CD14-positive monocyte (primary cell): ENCODE data around the gene ZCCHC18. TPM values are rescaled to one million over a fixed set of nuclear protein-coding genes. Genes with fewer than 3 reads are reported as not detected.

ENCODE experiments used
- DNase-seq, 3 donors: peaks; one replicate each; pipeline ENCODE4 v3.0.0-alpha.2; 2011 to 2022
- H2AFZ ChIP-seq: 2 replicates; pipeline ENCODE4 v1.6.0; 2012; ENCODE audit warnings: mild to moderate bottlenecking, low read depth, low read length, inconsistent platforms; ENCODE audit not compliant: insufficient read depth, poor library complexity, severe bottlenecking
- H3K27ac ChIP-seq, 2 donors: 1 replicate in 1 of 2; 2 replicates in 1 of 2; pipeline ENCODE4 v1.5.1; 2012 to 2013; ENCODE audit warnings: low read length in 2 of 2, control low read depth in 1 of 2, inconsistent platforms in 1 of 2, low read depth in 1 of 2, mild to moderate bottlenecking in 1 of 2
- H3K27me3 ChIP-seq, 2 donors: one replicate each; pipeline versions ENCODE4 v1.6.0 to v1.6.1; 2011 to 2013; ENCODE audit warnings: low read length in 2 of 2; ENCODE audit not compliant: control insufficient read depth in 2 of 2, insufficient read depth in 2 of 2
- H3K36me3 ChIP-seq, 2 donors: replicated peaks in 1 of 2; 1 replicate in 1 of 2; 2 replicates in 1 of 2; pipeline versions ENCODE4 v1.5.1 to v1.6.1; 2012 to 2013; ENCODE audit warnings: low read length in 2 of 2, control low read depth in 1 of 2, inconsistent platforms in 1 of 2, mild to moderate bottlenecking in 1 of 2; ENCODE audit not compliant: insufficient read depth in 2 of 2, control insufficient read depth in 1 of 2
- H3K4me1 ChIP-seq, 2 donors: 1 replicate in 1 of 2; 2 replicates in 1 of 2; pipeline versions ENCODE4 v1.5.1 to v1.6.1; 2012 to 2013; ENCODE audit warnings: low read length in 2 of 2, control low read depth in 1 of 2, inconsistent platforms in 1 of 2, mild to moderate bottlenecking in 1 of 2, moderate library complexity in 1 of 2; ENCODE audit not compliant: insufficient read depth in 2 of 2, control insufficient read depth in 1 of 2
- H3K4me2 ChIP-seq: replicated peaks from 2 replicates; pipeline ENCODE3; 2012; ENCODE audit warnings: low read length, moderate library complexity, mild to moderate bottlenecking; ENCODE audit not compliant: poor library complexity, severe bottlenecking; ENCODE audit errors: extremely low read depth
- H3K4me3 ChIP-seq, 3 experiments: fragments of 200-600 bp in 1 of 3; sonication (generic) in 1 of 3; replicated peaks in 1 of 3; 1 replicate in 2 of 3; 2 replicates in 1 of 3; pipeline ENCODE4 v1.5.1; 2011 to 2013; ENCODE audit warnings: low read length in 3 of 3, mild to moderate bottlenecking in 3 of 3, control low read depth in 2 of 3, low read depth in 2 of 3, inconsistent platforms in 1 of 3, moderate library complexity in 1 of 3
- H3K79me2 ChIP-seq: 2 replicates; pipeline ENCODE4 v1.6.0; 2012; ENCODE audit warnings: mild to moderate bottlenecking, control low read depth, inconsistent platforms, low read length, moderate library complexity; ENCODE audit not compliant: insufficient read depth
- H3K9ac ChIP-seq: 2 replicates; pipeline ENCODE4 v1.6.0; 2017; ENCODE audit warnings: low read length, mild to moderate bottlenecking; ENCODE audit not compliant: insufficient read depth, poor library complexity, severe bottlenecking
- H3K9me3 ChIP-seq, 2 donors: replicated peaks in 1 of 2; 1 replicate in 1 of 2; 2 replicates in 1 of 2; pipeline versions ENCODE4 v1.5.1 to v1.6.1; 2012 to 2013; ENCODE audit warnings: low read length in 2 of 2, control low read depth in 1 of 2; ENCODE audit not compliant: control insufficient read depth in 1 of 2, insufficient read depth in 1 of 2
- H4K20me1 ChIP-seq: 2 replicates; pipeline ENCODE4 v1.6.0; 2012; ENCODE audit warnings: mild to moderate bottlenecking, low read length, control low read depth, moderate library complexity; ENCODE audit not compliant: insufficient read depth
- H3K27ac Mint-ChIP-seq, 7 donors: one replicate each; pipeline ENCODE4 v1.8.0; 2020; ENCODE audit warnings: mild to moderate bottlenecking in 7 of 7, mixed read lengths in 7 of 7, moderate library complexity in 6 of 7, inconsistent platforms in 2 of 7
- H3K27me3 Mint-ChIP-seq, 3 donors: one replicate each; pipeline ENCODE4 v1.8.0; 2021 to 2022; ENCODE audit warnings: low read depth in 3 of 3, mild to moderate bottlenecking in 3 of 3, mixed read lengths in 3 of 3, moderate library complexity in 3 of 3, inconsistent platforms in 1 of 3
- H3K36me3 Mint-ChIP-seq, 2 donors: one replicate each; pipeline ENCODE4 v1.8.0; 2020; ENCODE audit warnings: mixed read lengths in 2 of 2, inconsistent platforms in 1 of 2, mild to moderate bottlenecking in 1 of 2
- H3K4me1 Mint-ChIP-seq: one replicate; pipeline ENCODE4 v1.8.0; 2020; ENCODE audit warnings: mild to moderate bottlenecking, mixed read lengths
- H3K4me3 Mint-ChIP-seq, 2 donors: one replicate each; pipeline ENCODE4 v1.8.0; 2020; ENCODE audit warnings: mild to moderate bottlenecking in 2 of 2, mixed read lengths in 2 of 2, moderate library complexity in 1 of 2
- H3K9me3 Mint-ChIP-seq, 7 donors: one replicate each; pipeline ENCODE4 v1.8.0; 2020 to 2022; ENCODE audit warnings: mixed read lengths in 7 of 7, mild to moderate bottlenecking in 6 of 7, moderate library complexity in 6 of 7, inconsistent platforms in 2 of 7
- WGBS: methylation state at CpG from one replicate; pipeline ENCODE4 v1.1.5; 2013; ENCODE audit warnings: missing lambda C conversion rate; ENCODE audit not compliant: insufficient coverage; 5-methylcytosine and 5-hydroxymethylcytosine counted together
- intact Hi-C, 2 donors: fragments of 100-400 bp; cut with micrococcal nuclease; formaldehyde crosslinking; loops; one replicate each; pipeline versions ENCODE4 v1.15.0 to v1.15.1; 2023
- polyA plus RNA-seq, 3 donors: library from polyadenylated mRNA; depleted of rRNA in 1 of 3; unstranded in 2 of 3; stranded (reverse) in 1 of 3; fragments of 300-500 nt in 2 of 3; fragments of >200 nt in 1 of 3; fragmentation: Illumina TruSeq in 2 of 3; gene quantifications; 1 replicate in 2 of 3; 2 replicates in 1 of 3; pipeline ENCODE4 v1.2.3, GENCODE V29; 2012 to 2021
- TF ChIP-seq, protein P1 (sequence below): fragments of 200-600 bp; IDR thresholded peaks from one replicate; pipeline ENCODE4 v1.8.0; 2022; ENCODE audit warnings: antibody characterized with exemption, mild to moderate bottlenecking

ZCCHC18 gene
- polyA plus RNA-seq, 3 donors, result not detected

DNA sequence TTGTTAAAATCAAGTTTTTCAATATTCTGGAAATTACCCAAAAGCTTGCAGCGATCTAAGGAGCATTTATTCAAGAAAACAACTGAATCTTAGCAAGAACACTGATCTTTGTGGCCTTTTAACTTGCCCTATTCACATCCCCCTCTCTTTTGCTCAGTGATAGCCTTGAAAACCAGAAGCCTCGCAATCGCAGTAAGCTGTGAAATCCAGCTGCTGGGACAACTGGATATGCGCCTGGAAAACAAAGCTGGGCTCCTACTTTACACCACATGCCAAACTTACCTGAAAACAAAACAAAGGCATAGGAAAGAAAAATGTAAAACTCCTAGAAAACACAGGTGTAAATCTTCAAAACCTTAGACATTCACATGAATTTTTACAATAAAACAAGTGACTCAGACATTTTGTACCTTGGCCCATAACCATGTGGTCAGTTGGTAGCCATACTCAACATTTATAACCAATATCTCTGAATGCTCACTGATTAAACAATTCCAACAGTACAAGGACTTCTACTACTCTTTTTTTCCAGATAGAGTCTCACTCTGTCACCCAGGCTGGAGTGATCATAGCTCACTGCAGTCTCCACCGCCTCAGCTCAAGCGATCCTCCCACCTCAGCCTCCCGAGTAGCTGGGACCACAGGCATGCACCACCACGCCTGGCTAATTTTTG is 28.9 kb downstream of the ZCCHC18 start:
- no peaks in the 10 kb centered on the region for H3K9me3 ChIP-seq
- DNase-seq, result no peak
- H3K27ac ChIP-seq, result no peak overlapping the region
- Mint-ChIP-seq H3K27me3 (peaks cover 0 to 9% (median 0%) of the 10 kb centered on the region in 3 donors), H3K27ac (no peak overlapping the region), H3K9me3 (peaks cover 0 to 5% (median 0%) of the 10 kb centered on the region in 7 donors), H3K4me1 (peaks cover 8% of the 10 kb centered on the region), H3K4me3 (no peak overlapping the region), H3K36me3 (peaks cover 3 to 4% of the 10 kb centered on the region in 2 donors)
- no peak overlapping the region for H3K4me3 ChIP-seq
- no peaks in the 10 kb centered on the region for H3K27me3 ChIP-seq
- peaks cover 5% of the 10 kb centered on the region for H4K20me1 ChIP-seq
- intact Hi-C loops, result no loop called here
- H3K4me2 ChIP-seq, result no peak overlapping the region
- H3K36me3 ChIP-seq, result no peaks in the 10 kb centered on the region
- no peak overlapping the region for H3K9ac ChIP-seq
- TF ChIP-seq, protein P1, sequence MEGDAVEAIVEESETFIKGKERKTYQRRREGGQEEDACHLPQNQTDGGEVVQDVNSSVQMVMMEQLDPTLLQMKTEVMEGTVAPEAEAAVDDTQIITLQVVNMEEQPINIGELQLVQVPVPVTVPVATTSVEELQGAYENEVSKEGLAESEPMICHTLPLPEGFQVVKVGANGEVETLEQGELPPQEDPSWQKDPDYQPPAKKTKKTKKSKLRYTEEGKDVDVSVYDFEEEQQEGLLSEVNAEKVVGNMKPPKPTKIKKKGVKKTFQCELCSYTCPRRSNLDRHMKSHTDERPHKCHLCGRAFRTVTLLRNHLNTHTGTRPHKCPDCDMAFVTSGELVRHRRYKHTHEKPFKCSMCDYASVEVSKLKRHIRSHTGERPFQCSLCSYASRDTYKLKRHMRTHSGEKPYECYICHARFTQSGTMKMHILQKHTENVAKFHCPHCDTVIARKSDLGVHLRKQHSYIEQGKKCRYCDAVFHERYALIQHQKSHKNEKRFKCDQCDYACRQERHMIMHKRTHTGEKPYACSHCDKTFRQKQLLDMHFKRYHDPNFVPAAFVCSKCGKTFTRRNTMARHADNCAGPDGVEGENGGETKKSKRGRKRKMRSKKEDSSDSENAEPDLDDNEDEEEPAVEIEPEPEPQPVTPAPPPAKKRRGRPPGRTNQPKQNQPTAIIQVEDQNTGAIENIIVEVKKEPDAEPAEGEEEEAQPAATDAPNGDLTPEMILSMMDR, result no peak
- peaks cover 0 to 2% of the 10 kb centered on the region in 2 donors for H3K4me1 ChIP-seq
- H3K79me2 ChIP-seq, result no peaks in the 10 kb centered on the region
- 100% methylated on average over 1 of the region's 8 CpGs for WGBS
- no peak overlapping the region for H2AFZ ChIP-seq

GRCh38 chrX:104151037-104151436 is 38.7 kb downstream of the ZCCHC18 start:
- H3K4me2 ChIP-seq, result no peak overlapping the region
- H3K4me1 ChIP-seq, result peaks cover 5% of the 10 kb centered on the region in 2 donors
- no peak overlapping the region for H3K27ac ChIP-seq
- H3K4me3 ChIP-seq, result no peak overlapping the region
- TF ChIP-seq, protein P1, result no peak
- H3K36me3 ChIP-seq, result no peaks in the 10 kb centered on the region
- H4K20me1 ChIP-seq, result no peaks in the 10 kb centered on the region
- H3K36me3 Mint-ChIP-seq, result no peaks in the 10 kb centered on the region
- H3K9me3 Mint-ChIP-seq, result peaks cover 0 to 5% (median 2%) of the 10 kb centered on the region in 7 donors
- no peaks in the 10 kb centered on the region for H3K27me3 Mint-ChIP-seq
- peaks cover 4% of the 10 kb centered on the region for H3K4me1 Mint-ChIP-seq
- no peak overlapping the region for H3K27ac Mint-ChIP-seq
- H3K9ac ChIP-seq, result no peak overlapping the region
- peaks cover 20% of the 10 kb centered on the region for H3K79me2 ChIP-seq
- intact Hi-C loops, result no loop called here
- H3K4me3 Mint-ChIP-seq, result peak overlapping the region in 1 of 2 donors; percentile 28
- H3K9me3 ChIP-seq, result no peaks in the 10 kb centered on the region
- 100% methylated on average over 1 of the region's 1 CpG for WGBS
- no peak overlapping the region for H2AFZ ChIP-seq
- DNase-seq, result no peak
- no peaks in the 10 kb centered on the region for H3K27me3 ChIP-seq
